Tibial nerve (tissue), 4 donors: Measurements from ENCODE around the gene ANOS1. TPM values are rescaled to one million over a fixed set of nuclear protein-coding genes. Genes with fewer than 3 reads are reported as not detected.
"Not testable (repeated sequence)": the region's sequence is repeated elsewhere in the genome, so short reads cannot be mapped to it uniquely, and the experiment has no call there.

Source experiments
- DNase-seq, 2 donors: peaks; one replicate each; pipeline ENCODE4 v3.0.0-alpha.2; 2019; ENCODE audit warnings: low spot score in 2 of 2
- H3K27ac ChIP-seq, 4 donors: fragments of 200-600 bp; sonication (generic) in 3 of 4; one replicate each; pipeline ENCODE4 v1.5.1; 2017 to 2019; ENCODE audit warnings: mild to moderate bottlenecking in 1 of 4
- H3K27me3 ChIP-seq, 2 donors: fragments of 200-600 bp; sonication (generic) in 1 of 2; one replicate each; pipeline versions ENCODE4 v1.5.1 to v1.6.0; 2017 to 2019
- H3K36me3 ChIP-seq, 3 donors: fragments of 200-600 bp; sonication (generic); one replicate each; pipeline ENCODE4 v1.5.1; 2018 to 2019
- H3K4me1 ChIP-seq, 4 donors: fragments of 200-600 bp; sonication (generic) in 3 of 4; one replicate each; pipeline ENCODE4 v1.5.1; 2017 to 2019
- H3K4me3 ChIP-seq, 4 donors: fragments of 200-600 bp; sonication (generic) in 3 of 4; one replicate each; pipeline ENCODE4 v1.5.1; 2017 to 2019; ENCODE audit warnings: mild to moderate bottlenecking in 1 of 4, moderate library complexity in 1 of 4
- H3K9me3 ChIP-seq, 4 donors: fragments of 200-600 bp; sonication (generic) in 3 of 4; one replicate each; pipeline ENCODE4 v1.5.1; 2017 to 2019
- CTCF ChIP-seq, 5 experiments: fragments of 200-600 bp in 3 of 5; fragments of 450-650 bp in 2 of 5; sonication (generic) in 3 of 5; IDR thresholded peaks; one replicate each; pipeline ENCODE4 v1.5.1; 2016 to 2019; ENCODE audit warnings: antibody characterized with exemption in 5 of 5, mild to moderate bottlenecking in 3 of 5, moderate library complexity in 2 of 5
- EP300 ChIP-seq, 2 donors: sonication (generic); formaldehyde crosslinking; IDR thresholded peaks; one replicate each; pipeline ENCODE4 v1.6.1; 2017; ENCODE audit warnings: antibody characterized with exemption in 2 of 2, mild to moderate bottlenecking in 1 of 2
- POLR2A ChIP-seq, 2 donors: fragments of 450-650 bp; IDR thresholded peaks; one replicate each; pipeline ENCODE4 v1.6.1; 2017; ENCODE audit warnings: antibody characterized with exemption in 2 of 2, mild to moderate bottlenecking in 2 of 2, moderate library complexity in 2 of 2
- WGBS, 2 donors: methylation state at CpG; one replicate each; pipeline ENCODE4 v1.1.5; 2018; 5-methylcytosine and 5-hydroxymethylcytosine counted together
- total RNA-seq, 4 donors: library from RNA; depleted of rRNA; stranded (reverse); fragments of >200 nt; gene quantifications; one replicate each; pipeline ENCODE4 v1.1.0, GENCODE V29; 2016

Gene ANOS1
- 10 to 100 TPM in 3 of 4 donors, 1 to 10 TPM in 1; 7.5 to 14.4 (median 10.9) TPM for total RNA-seq

- peak; percentile 17 to 23 for DNase-seq
- 0 to 1% methylated on average over 11 to 20 of the region's 88 CpGs for WGBS, 2 donors
- Histone ChIP-seq H3K4me3 (peak within 1 kb of the TSS; percentile 33 to 65 (median 35)), H3K27me3 (peaks cover 0 to 32% of the 10 kb centered on the region in 2 donors), H3K27ac (peak within 1 kb of the TSS in 1 of 4 donors; percentile 62), H3K36me3 (no peaks in the 10 kb centered on the region), H3K9me3 (no peaks in the 10 kb centered on the region), H3K4me1 (peaks cover 0 to 21% (median 0%) of the 10 kb centered on the region in 4 donors)
- TF ChIP-seq POLR2A (IDR thresholded peaks at IDR 0.05) (peak in 1 of 2 donors; percentile 44), EP300 (IDR thresholded peaks at IDR 0.05) (no peak), CTCF (IDR thresholded peaks at IDR 0.05) (peak in 1 of 5 experiments; percentile 11)
These were observed at the start of gene ANOS1 for GRCh38 chrX:8731559-8732395. TSS of gene ANOS1 (minus strand) at chrX:8732137. CDS start at chrX:8732036, 101 bp downstream.

GRCh38 chrX:8773117-8773516 lies 41.2 kb upstream of the ANOS1 start:
- Histone ChIP-seq H3K4me3 (no peak overlapping the region), H3K27ac (no peak overlapping the region), H3K36me3 (no peaks in the 10 kb centered on the region), H3K4me1 (no peaks in the 10 kb centered on the region), H3K9me3 (no peaks in the 10 kb centered on the region), H3K27me3 (no peaks in the 10 kb centered on the region)
- TF ChIP-seq EP300 (IDR thresholded peaks at IDR 0.05), result no peak
- no peak for TF ChIP-seq POLR2A (IDR thresholded peaks at IDR 0.05)
- no peak for TF ChIP-seq CTCF (IDR thresholded peaks at IDR 0.05)
- DNase-seq, result no peak
- 61% methylated on average over 5 of the region's 5 CpGs; no CpG with 5 or more reads in 1 of the 2 donors for WGBS, 2 donors

- Histone ChIP-seq H3K4me1 (no peaks in the 10 kb centered on the region), H3K27ac (no peak overlapping the region), H3K36me3 (no peaks in the 10 kb centered on the region), H3K27me3 (peaks cover 0 to 3% of the 10 kb centered on the region in 2 donors), H3K9me3 (no peaks in the 10 kb centered on the region), H3K4me3 (no peak overlapping the region)
- WGBS, 2 donors, result 80 to 100% methylated on average over 2 of the region's 2 CpGs
- TF ChIP-seq EP300 (IDR thresholded peaks at IDR 0.05), result no peak
- TF ChIP-seq CTCF (IDR thresholded peaks at IDR 0.05), result no peak
- TF ChIP-seq POLR2A (IDR thresholded peaks at IDR 0.05), result no peak
- DNase-seq, result no peak
These were observed 28.1 kb upstream of the ANOS1 start for GRCh38 chrX:8760021-8760420.

- H3K27ac ChIP-seq, H3K27me3 ChIP-seq, H3K4me3 ChIP-seq, DNase-seq, H3K36me3 ChIP-seq, H3K9me3 ChIP-seq, H3K4me1 ChIP-seq: not testable (repeated sequence)
- 25 to 57% methylated on average over 5 of the region's 5 CpGs for WGBS, 2 donors
These were observed 26.8 kb upstream of the ANOS1 start for GRCh38 chrX:8758706-8759105.

- WGBS, 2 donors, result 91% methylated on average over 3 to 7 of the region's 7 CpGs
- H3K4me1 ChIP-seq, H3K9me3 ChIP-seq, H3K4me3 ChIP-seq, H3K36me3 ChIP-seq, H3K27me3 ChIP-seq, DNase-seq, H3K27ac ChIP-seq: not testable (repeated sequence)
These were observed 25.9 kb upstream of the ANOS1 start for GRCh38 chrX:8757609-8758389.

- Histone ChIP-seq H3K4me1 (no peaks in the 10 kb centered on the region), H3K9me3 (no peaks in the 10 kb centered on the region), H3K27me3 (no peaks in the 10 kb centered on the region), H3K27ac (no peak overlapping the region), H3K36me3 (no peaks in the 10 kb centered on the region), H3K4me3 (no peak overlapping the region)
- TF ChIP-seq EP300 (IDR thresholded peaks at IDR 0.05), result no peak
- no peak for TF ChIP-seq CTCF (IDR thresholded peaks at IDR 0.05)
- no peak for TF ChIP-seq POLR2A (IDR thresholded peaks at IDR 0.05)
- no peak for DNase-seq
These were observed 23.9 kb upstream of the ANOS1 start for GRCh38 chrX:8755813-8756212.
